Brain microvascular endothelial cell (primary cell): ENCODE data around the gene SMAD5.

Source experiments
- DNase-seq: peaks from one replicate; pipeline ENCODE4 v3.0.0-alpha.2; 2020
- H3K27ac ChIP-seq: fragments of 250-450 bp; sonication (Bioruptor Pico); 2 replicates; pipeline ENCODE4 v1.5.1; 2020; ENCODE audit warnings: mild to moderate bottlenecking, moderate library complexity
- H3K27me3 ChIP-seq: fragments of 250-450 bp; sonication (Bioruptor Pico); replicated peaks from 2 replicates; pipeline ENCODE4 v1.5.1; 2020; ENCODE audit warnings: mild to moderate bottlenecking
- H3K36me3 ChIP-seq: fragments of 250-450 bp; sonication (Bioruptor Pico); replicated peaks from 2 replicates; pipeline ENCODE4 v1.5.1; 2020; ENCODE audit warnings: mild to moderate bottlenecking
- H3K4me3 ChIP-seq: 2 replicates; pipeline ENCODE4 v1.5.1; 2011; ENCODE audit warnings: low read depth, mild to moderate bottlenecking, control low read depth, low read length, moderate library complexity
- in situ Hi-C: cut with HindIII; loops from 2 replicates; pipeline ENCODE4 v1.10.0; 2017; ENCODE audit warnings: low sequenced_read_pairs, low pct_ligation_motif_present
- TF ChIP-seq, protein P1 (sequence below): IDR thresholded peaks from 2 replicates; pipeline ENCODE4 v1.5.1; 2011; ENCODE audit warnings: low read depth, mild to moderate bottlenecking, moderate library complexity, low read length, control low read depth, inconsistent platforms; ENCODE audit errors: missing control alignments

SMAD5 gene

DNA sequence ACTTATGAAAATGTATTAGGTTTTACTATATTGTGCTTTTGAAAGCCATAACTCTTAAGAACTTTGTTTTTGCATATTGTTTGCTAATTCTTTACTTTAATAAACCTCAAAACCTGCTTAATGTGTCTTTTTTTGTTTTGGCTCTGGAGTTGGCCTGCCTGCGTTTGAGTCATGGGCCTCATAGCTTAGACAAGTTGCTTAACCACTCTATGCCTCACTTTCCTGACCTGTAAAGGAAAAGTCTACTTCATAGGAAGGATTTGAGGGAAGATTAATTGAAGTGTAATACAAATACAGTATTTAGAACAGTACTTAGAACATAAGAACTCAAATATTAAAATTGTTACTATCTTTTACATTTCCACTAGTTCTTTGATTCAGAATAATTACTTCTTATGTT, 50.0 kb downstream of the SMAD5 start:
- TF ChIP-seq, protein P1, sequence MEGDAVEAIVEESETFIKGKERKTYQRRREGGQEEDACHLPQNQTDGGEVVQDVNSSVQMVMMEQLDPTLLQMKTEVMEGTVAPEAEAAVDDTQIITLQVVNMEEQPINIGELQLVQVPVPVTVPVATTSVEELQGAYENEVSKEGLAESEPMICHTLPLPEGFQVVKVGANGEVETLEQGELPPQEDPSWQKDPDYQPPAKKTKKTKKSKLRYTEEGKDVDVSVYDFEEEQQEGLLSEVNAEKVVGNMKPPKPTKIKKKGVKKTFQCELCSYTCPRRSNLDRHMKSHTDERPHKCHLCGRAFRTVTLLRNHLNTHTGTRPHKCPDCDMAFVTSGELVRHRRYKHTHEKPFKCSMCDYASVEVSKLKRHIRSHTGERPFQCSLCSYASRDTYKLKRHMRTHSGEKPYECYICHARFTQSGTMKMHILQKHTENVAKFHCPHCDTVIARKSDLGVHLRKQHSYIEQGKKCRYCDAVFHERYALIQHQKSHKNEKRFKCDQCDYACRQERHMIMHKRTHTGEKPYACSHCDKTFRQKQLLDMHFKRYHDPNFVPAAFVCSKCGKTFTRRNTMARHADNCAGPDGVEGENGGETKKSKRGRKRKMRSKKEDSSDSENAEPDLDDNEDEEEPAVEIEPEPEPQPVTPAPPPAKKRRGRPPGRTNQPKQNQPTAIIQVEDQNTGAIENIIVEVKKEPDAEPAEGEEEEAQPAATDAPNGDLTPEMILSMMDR = no peak
- in situ Hi-C loops = loop anchor here (25.0 kb wide), 1 partner anchor 295 kb away; the partner anchor contains the start of gene IL9
- Histone ChIP-seq H3K4me3 (no peak overlapping the region), H3K27ac (no peak overlapping the region), H3K36me3 (peaks cover 3% of the 10 kb centered on the region), H3K27me3 (no peaks in the 10 kb centered on the region)
- DNase-seq = no peak

DNA sequence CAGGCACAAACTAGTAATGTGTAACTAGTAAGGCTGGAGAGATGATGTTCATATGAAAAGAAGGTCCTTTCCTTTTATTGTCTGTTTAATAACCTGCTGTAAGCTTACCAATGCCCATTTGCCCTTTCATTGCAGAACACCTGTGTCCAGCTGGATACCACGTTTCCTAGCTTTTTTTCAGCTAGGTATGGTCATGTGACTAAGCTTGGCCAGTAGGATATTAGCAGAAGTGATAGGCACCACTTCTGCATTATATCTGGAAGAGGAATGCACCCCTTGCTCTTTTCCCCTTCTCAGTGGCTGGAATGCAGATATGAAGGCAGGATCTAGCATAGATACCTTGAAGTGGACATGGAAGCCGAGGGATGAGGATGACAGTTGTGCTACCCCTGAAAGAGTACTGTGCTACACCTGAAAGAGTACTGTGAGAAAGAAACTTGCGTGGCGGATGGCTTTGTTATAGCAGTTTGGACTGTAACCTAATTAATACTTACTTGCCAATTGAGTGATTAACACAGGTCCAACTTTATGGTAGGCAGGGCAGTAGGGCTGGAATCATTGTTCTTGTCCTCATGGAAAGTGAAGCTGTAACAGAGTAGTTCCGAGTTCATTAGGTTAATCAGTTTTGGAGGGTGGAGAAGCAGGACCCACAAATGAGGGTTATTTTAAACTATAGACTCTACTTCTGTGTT, 53.5 kb downstream of the SMAD5 start:
- no peak for DNase-seq
- TF ChIP-seq, protein P1 = no peak

DNA sequence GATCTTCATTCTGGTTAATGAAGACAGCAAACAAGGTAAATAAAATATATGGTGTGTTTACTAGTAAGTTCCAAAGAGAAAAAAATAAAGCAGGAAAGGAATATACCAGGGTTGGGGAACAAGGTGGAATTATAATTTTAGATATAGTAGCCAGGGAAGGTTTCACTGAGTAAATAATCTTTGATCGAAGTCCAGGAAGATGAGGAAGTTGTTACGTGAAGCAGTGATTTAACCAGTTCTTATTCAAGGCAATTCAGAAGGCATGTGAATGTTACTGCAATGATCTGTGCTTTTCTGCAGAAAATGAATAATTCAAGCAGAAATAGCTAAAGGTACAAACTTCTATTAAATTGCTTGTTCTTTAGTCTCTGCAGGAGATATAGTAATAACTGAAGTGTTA, 54.2 kb downstream of the SMAD5 start:
- TF ChIP-seq, protein P1 = no peak
- in situ Hi-C loops = loop anchor here (25.0 kb wide), 1 partner anchor 299 kb away; the partner anchor contains the start of gene IL9
- no peak for DNase-seq
- H3K27ac ChIP-seq = no peak overlapping the region
- no peak overlapping the region for H3K4me3 ChIP-seq
- peaks cover 10% of the 10 kb centered on the region for H3K27me3 ChIP-seq
- no peaks in the 10 kb centered on the region for H3K36me3 ChIP-seq

More for the DNA sequence above, 53.5 kb downstream of the SMAD5 start:
- Histone ChIP-seq H3K27ac (no peak overlapping the region), H3K4me3 (no peak overlapping the region), H3K36me3 (no peaks in the 10 kb centered on the region), H3K27me3 (peaks cover 5% of the 10 kb centered on the region)
- in situ Hi-C loops = loop anchor here (25.0 kb wide), 1 partner anchor 299 kb away; the partner anchor contains the start of gene IL9

DNA sequence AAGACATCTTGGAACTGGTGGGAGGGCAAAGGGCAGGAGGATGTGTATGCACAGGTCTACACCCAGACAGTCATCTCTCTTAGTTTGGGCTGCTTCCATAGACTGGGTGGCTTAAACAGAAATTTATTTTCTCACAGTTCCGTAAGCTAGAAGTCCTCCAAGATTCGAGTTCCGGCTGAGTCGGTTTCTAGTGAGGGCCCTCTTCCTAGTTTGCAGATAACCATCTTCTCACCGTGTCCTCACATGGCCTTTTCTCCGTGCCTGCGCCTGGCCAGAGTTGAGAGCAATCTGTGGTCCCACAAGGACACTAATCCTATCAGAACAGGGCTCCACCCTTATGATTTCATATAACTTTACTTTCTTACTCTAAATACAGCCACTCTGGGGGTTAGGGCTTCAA, 56.2 kb downstream of the SMAD5 start:
- Histone ChIP-seq H3K36me3 (no peaks in the 10 kb centered on the region), H3K27me3 (peaks cover 31% of the 10 kb centered on the region), H3K27ac (no peak overlapping the region), H3K4me3 (no peak overlapping the region)
- TF ChIP-seq, protein P1 = no peak
- DNase-seq = no peak
- in situ Hi-C loops = loop anchor here (25.0 kb wide), 1 partner anchor 302 kb away; the partner anchor contains the start of gene IL9

DNA sequence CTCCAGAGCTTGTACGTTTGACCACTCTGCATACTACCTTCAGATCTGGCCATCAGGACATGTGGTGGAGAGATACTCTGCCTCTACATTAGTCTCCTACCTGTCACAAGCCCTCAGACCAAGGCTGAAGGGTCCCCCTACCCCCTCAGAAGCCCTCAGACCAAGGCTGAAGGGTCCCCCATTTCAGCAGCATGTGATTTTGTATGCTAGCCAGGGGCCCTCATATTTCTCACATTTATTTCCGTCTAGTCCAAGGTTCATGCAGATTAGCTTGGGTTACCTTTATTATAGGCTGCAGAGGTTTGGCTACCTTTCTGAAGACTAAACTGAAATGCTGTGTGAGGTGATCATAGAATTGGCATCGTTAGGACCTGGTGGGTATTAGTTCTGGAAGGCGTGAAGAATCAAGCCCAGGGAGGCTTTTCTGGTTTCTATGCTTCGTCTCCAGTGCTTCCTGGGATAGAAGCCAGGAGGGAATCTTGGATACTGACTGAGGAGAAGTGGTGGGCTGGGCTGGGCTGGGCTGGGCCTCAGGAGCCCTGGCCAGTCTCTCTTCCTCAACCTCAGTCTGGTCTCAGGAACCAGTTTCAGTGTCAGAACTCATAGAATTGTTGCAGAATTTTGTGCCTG, 57.6 kb downstream of the SMAD5 start:
- Histone ChIP-seq H3K27ac (no peak overlapping the region), H3K27me3 (peaks cover 33% of the 10 kb centered on the region), H3K4me3 (no peak overlapping the region), H3K36me3 (no peaks in the 10 kb centered on the region)
- no peak for DNase-seq
- TF ChIP-seq, protein P1 = no peak
- in situ Hi-C loops = loop anchor here (25.0 kb wide), 1 partner anchor 303 kb away; the partner anchor contains the start of gene IL9
